ENCODE data around the gene UBTD1.

DNA sequence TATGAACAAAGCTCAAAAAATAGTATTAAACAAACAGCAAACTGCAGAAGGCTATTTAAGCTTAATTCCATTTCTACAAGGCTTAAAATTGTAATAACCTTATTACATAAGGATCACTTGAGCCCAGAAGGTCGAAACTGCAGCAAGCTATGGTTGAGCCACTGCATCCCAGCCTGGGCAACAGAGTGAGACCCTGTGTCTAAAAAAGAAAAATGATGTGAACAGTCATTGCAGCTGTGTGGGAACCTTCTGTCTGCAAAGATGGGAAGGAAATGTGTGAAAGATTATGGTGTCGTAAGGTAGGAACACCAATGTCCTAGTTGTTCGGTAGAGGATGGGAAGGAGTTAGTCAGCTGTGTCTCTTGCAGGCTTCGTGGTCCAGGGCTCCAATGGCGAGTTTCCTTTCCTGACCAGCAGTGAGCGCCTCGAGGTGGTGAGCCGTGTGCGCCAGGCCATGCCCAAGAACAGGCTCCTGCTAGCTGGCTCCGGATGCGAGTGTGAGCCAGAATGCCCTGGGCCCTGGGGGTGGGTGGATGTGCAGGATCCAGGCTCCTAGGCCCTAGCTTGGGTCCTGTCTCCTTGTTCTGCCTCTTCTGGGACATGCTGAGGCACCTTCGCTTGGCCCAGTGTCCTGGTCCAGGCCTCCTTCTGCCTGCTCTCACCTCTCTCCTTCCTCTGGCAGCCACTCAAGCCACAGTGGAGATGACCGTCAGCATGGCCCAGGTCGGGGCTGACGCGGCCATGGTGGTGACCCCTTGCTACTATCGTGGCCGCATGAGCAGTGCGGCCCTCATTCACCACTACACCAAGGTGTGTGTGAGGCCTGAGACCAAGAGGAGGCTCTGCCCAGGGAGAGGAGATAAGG, 99.9 kb downstream of the UBTD1 start:
- TF ChIP-seq, protein P1, sequence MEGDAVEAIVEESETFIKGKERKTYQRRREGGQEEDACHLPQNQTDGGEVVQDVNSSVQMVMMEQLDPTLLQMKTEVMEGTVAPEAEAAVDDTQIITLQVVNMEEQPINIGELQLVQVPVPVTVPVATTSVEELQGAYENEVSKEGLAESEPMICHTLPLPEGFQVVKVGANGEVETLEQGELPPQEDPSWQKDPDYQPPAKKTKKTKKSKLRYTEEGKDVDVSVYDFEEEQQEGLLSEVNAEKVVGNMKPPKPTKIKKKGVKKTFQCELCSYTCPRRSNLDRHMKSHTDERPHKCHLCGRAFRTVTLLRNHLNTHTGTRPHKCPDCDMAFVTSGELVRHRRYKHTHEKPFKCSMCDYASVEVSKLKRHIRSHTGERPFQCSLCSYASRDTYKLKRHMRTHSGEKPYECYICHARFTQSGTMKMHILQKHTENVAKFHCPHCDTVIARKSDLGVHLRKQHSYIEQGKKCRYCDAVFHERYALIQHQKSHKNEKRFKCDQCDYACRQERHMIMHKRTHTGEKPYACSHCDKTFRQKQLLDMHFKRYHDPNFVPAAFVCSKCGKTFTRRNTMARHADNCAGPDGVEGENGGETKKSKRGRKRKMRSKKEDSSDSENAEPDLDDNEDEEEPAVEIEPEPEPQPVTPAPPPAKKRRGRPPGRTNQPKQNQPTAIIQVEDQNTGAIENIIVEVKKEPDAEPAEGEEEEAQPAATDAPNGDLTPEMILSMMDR (optimal IDR thresholded peaks at IDR 0.05 in 1 of 3, IDR thresholded peaks at IDR 0.05 in 1 of 3, conservative IDR thresholded peaks at IDR 0.05 in 1 of 3; ENCODE audit: extremely low read depth in 1 of 3, insufficient read depth in 2 of 3, low read length in 3 of 3) = peak in 1 of 3 experiments; percentile 4
- no peak for TF ChIP-seq EZH2 (IDR thresholded peaks at IDR 0.05; ENCODE audit: low read length)

Measured in keratinocyte (primary cell).